Epithelial cell of prostate (primary cell): ENCODE results near the gene ICA1.
A peak's percentile ranks its signal among the peaks of the same experiment; 100 is the strongest.
"Not testable (repeated sequence)": the region's sequence is repeated elsewhere in the genome, so short reads cannot be mapped to it uniquely, and the experiment has no call there.

Source experiments
- DNase-seq: peaks from one replicate; pipeline ENCODE4 v3.0.0-alpha.2; 2011; ENCODE audit warnings: low read depth, low spot score
- H3K27ac ChIP-seq: fragments of 450-650 bp; 2 replicates; pipeline ENCODE4 v1.5.1; 2017; ENCODE audit warnings: mild to moderate bottlenecking

ICA1 gene

GRCh38 chr7:8065356-8065813 is 196.6 kb downstream of the ICA1 start:
- peak overlapping the region; percentile 34 for H3K27ac ChIP-seq
- DNase-seq, result no peak

GRCh38 chr7:8064828-8065227 is 197.1 kb downstream of the ICA1 start:
- peak overlapping the region; percentile 34 for H3K27ac ChIP-seq
- no peak for DNase-seq

GRCh38 chr7:8063706-8064297 is 198.2 kb downstream of the ICA1 start:
- no peak overlapping the region for H3K27ac ChIP-seq
- no peak for DNase-seq

GRCh38 chr7:8063300-8063699 is 198.7 kb downstream of the ICA1 start:
- H3K27ac ChIP-seq, DNase-seq: not testable (repeated sequence)
